NCI-H128 (cell line): ENCODE measurements around the gene CBX5.
"Not testable (repeated sequence)": the region's sequence is repeated elsewhere in the genome, so short reads cannot be mapped to it uniquely, and the experiment has no call there.

Source experiments
- DNase-seq: peaks from one replicate; lab custom pipeline; 2025; ENCODE audit not compliant: unreplicated experiment; lab: John Stamatoyannopoulos, UW

CBX5 gene

GRCh38 chr12:54228471-54228870 is 51.5 kb downstream of the CBX5 start:
- DNase-seq = no peak

GRCh38 chr12:54227927-54228326 is 52.0 kb downstream of the CBX5 start:
- DNase-seq = not testable (repeated sequence)

GRCh38 chr12:54227376-54227775 is 52.5 kb downstream of the CBX5 start:
- no peak for DNase-seq

GRCh38 chr12:54225666-54226065 is 54.3 kb downstream of the CBX5 start:
- no peak for DNase-seq

DNA sequence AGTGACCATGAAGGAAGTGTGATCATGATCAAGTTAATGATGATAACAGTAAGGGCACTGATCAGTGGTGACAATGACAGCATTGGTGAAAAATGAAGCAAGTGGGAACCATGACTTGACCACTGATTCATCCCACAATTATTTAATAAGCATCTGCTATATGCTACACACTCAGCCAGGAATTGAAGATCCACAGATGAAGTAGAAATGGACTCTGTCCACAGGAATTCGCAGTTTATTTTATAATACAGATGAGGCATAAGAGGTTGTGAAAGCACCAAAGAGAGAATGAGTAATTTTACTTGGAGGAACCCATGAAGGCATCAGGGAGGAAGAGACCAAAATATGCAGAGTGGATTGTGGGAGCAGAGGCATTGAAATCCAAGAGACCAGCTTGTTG is 57.3 kb downstream of the CBX5 start:
- no peak for DNase-seq

GRCh38 chr12:54221402-54221984 is 58.4 kb downstream of the CBX5 start:
- DNase-seq = no peak

DNA sequence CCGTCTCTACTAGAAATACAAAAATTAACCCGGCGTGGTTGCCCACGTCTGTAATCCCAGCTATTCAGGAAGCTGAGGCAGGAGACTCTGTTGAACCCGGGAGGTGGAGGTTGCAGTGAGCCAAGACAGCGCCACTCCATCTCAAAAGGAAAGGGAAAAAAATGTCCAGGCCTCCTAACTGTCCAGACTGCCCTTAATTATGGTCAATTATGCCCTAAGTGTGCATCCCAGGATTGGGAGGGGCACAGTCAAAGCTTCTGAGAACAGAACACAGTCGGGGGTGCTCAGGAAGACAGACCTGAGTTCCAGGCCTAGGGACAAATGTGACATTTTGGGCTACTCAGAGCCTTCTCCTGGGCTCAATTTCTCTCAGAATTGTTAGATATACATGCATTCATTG is 59.4 kb downstream of the CBX5 start:
- no peak for DNase-seq

- DNase-seq = peak; percentile 56
These were observed 59.8 kb downstream of the CBX5 start for GRCh38 chr12:54220092-54220557.

- DNase-seq = no peak
These were observed 62.1 kb downstream of the CBX5 start for GRCh38 chr12:54217774-54218241.

GRCh38 chr12:54216797-54217661 is 62.9 kb downstream of the CBX5 start:
- DNase-seq = peak; percentile 86

GRCh38 chr12:54215989-54216796 is 63.7 kb downstream of the CBX5 start:
- no peak for DNase-seq

GRCh38 chr12:54214553-54215406 is 65.1 kb downstream of the CBX5 start:
- peak; percentile 61 for DNase-seq

GRCh38 chr12:54213079-54213478 is 66.8 kb downstream of the CBX5 start:
- no peak for DNase-seq

DNA sequence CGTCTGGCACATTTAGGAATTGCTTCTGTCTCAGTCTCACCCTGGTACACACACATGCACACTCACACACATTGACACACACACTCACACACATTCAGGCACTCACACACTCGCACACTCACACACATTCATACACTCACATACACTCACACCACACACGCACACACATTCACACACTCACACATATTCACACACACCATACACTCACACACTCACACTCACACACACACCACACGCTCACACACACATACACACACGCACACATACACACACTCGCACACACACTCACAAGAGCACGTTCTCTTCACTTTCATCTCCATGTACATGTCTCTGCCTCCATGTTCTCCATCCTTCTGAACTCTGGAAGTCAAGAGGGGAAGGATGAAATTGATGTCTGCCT is 68.0 kb downstream of the CBX5 start:
- no peak for DNase-seq

DNA sequence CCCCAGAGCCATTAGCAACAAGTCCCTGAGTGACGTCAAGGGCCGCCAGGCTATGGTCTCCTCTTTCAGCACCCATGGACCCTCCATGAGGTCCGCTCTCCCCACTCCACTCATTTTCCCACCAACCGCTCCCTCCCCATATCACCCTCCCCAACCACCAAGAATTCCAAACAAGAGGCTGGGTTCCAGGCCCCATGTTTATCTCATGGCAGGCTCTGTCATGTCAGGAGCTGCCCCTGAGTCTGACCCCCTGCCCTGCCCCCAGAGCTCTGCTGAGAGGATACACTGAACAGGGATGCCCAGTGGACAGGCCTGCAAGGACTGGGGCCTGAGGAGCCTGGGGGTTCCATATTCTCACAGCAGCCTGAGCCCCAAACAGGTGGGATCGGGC is 69.5 kb downstream of the CBX5 start:
- no peak for DNase-seq

GRCh38 chr12:54208591-54208990 is 71.3 kb downstream of the CBX5 start:
- DNase-seq = no peak

- DNase-seq = peak; percentile 41
These were observed 72.2 kb downstream of the CBX5 start for GRCh38 chr12:54207539-54208294.

GRCh38 chr12:54206791-54207190 is 73.1 kb downstream of the CBX5 start:
- no peak for DNase-seq

DNA sequence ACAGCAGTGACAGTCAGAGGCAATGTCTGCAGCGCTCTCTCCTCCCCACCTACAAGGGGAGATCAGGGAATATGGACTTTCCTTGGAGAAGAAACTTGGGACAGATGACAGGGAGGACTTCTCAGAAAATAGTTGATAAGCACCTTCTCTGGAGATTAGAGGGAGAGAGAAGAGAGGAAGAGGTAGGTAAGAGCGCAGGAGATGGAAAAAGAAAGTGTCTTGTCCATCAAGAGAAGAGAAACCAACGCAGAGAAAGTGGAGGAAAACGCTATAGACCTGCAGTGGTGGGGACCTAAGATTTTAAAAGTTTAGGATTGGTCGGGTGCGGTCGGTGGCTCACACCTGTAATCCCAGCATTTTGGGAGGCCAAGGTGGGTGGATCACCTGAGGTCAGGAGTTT is 75.6 kb downstream of the CBX5 start:
- no peak for DNase-seq
